SK-N-SH (cell line): ENCODE data around the gene PHKA1. TPM values are rescaled to one million over a fixed set of nuclear protein-coding genes. Genes with fewer than 3 reads are reported as not detected.

Experiments
- CTCF ChIA-PET: fragments of 300-600, 350-600 bp; formaldehyde crosslinking; extraction: SDS; loops from one replicate; lab custom pipeline; 2021; lab: Yijun Ruan, JAX
- POLR2A ChIA-PET: fragments of 350-600 bp; sonication (Branson Sonifier 250); formaldehyde crosslinking; extraction: SDS; loops from one replicate; lab custom pipeline; 2020; ENCODE audit warnings: antibody characterized with exemption, inconsistent platforms; lab: Yijun Ruan, JAX
- DNase-seq: peaks from one replicate; pipeline ENCODE4 v3.0.0; 2012
- H2AFZ ChIP-seq: fragments of 200-600 bp; sonication (generic); 2 replicates; pipeline ENCODE4 v1.8.1; 2016; ENCODE audit warnings: antibody characterized with exemption, mild to moderate bottlenecking, low read depth
- H3F3A ChIP-seq: fragments of 200-600 bp; sonication (generic); replicated peaks from 2 replicates; pipeline ENCODE3; 2016; ENCODE audit warnings: antibody characterized with exemption, mild to moderate bottlenecking; ENCODE audit not compliant: insufficient read depth
- H3K27ac ChIP-seq, 2 experiments: fragments of 200-500 bp in 1 of 2; fragments of 200-600 bp in 1 of 2; sonication (Bioruptor generic) in 1 of 2; sonication (generic), shearing (Covaris generic) in 1 of 2; 2 replicates each; pipeline versions ENCODE4 v1.5.1 to v1.6.1; 2014 to 2016; ENCODE audit warnings: low read depth in 2 of 2, inconsistent platforms in 1 of 2, low read length in 1 of 2, mild to moderate bottlenecking in 1 of 2, mixed read lengths in 1 of 2
- H3K27me3 ChIP-seq: fragments of 200-600 bp; sonication (generic), shearing (Covaris generic); 2 replicates; pipeline ENCODE4 v1.6.1; 2016; ENCODE audit warnings: mixed run types; ENCODE audit not compliant: insufficient read depth
- H3K36me3 ChIP-seq, 2 experiments: fragments of 200-500 bp in 1 of 2; fragments of 200-600 bp in 1 of 2; sonication (Bioruptor generic) in 1 of 2; sonication (generic) in 1 of 2; replicated peaks in 1 of 2; 2 replicates each; pipeline versions ENCODE3 to v1.5.1; 2014 to 2016; ENCODE audit warnings: low read length in 1 of 2, mild to moderate bottlenecking in 1 of 2; ENCODE audit not compliant: insufficient read depth in 2 of 2, control insufficient read depth in 1 of 2
- H3K4me1 ChIP-seq, 2 experiments: fragments of 200-500 bp in 1 of 2; fragments of 200-600 bp in 1 of 2; sonication (Bioruptor generic) in 1 of 2; sonication (generic), shearing (Covaris generic) in 1 of 2; 2 replicates each; pipeline versions ENCODE4 v1.5.1 to v1.6.1; 2014 to 2016; ENCODE audit warnings: low read depth in 1 of 2, low read length in 1 of 2, mixed run types in 1 of 2; ENCODE audit not compliant: insufficient read depth in 2 of 2, control insufficient read depth in 1 of 2
- H3K4me2 ChIP-seq: fragments of 200-600 bp; sonication (generic), shearing (Covaris generic); 2 replicates; pipeline ENCODE4 v1.6.1; 2017; ENCODE audit warnings: mixed run types
- H3K4me3 ChIP-seq, 2 experiments: fragments of 200-500 bp in 1 of 2; fragments of 200-600 bp in 1 of 2; sonication (Bioruptor generic) in 1 of 2; sonication (generic), shearing (Covaris generic) in 1 of 2; 2 replicates each; pipeline versions ENCODE4 v1.5.1 to v1.8.1; 2014 to 2016; ENCODE audit warnings: low read depth in 2 of 2, inconsistent platforms in 1 of 2, low read length in 1 of 2, mild to moderate bottlenecking in 1 of 2, mixed read lengths in 1 of 2, moderate library complexity in 1 of 2
- H3K79me2 ChIP-seq: fragments of 200-600 bp; sonication (generic); 2 replicates; pipeline ENCODE4 v1.8.1; 2017; ENCODE audit warnings: mild to moderate bottlenecking; ENCODE audit not compliant: insufficient read depth
- H3K9ac ChIP-seq: fragments of 200-600 bp; sonication (generic); 2 replicates; pipeline ENCODE4 v1.6.1; 2017; ENCODE audit warnings: mixed run types
- H3K9me2 ChIP-seq: fragments of 200-600 bp; sonication (generic); 2 replicates; pipeline ENCODE4 v1.6.1; 2017; ENCODE audit warnings: mixed run types
- H3K9me3 ChIP-seq: fragments of 200-600 bp; sonication (generic); 2 replicates; pipeline ENCODE4 v1.6.1; 2017; ENCODE audit warnings: mixed run types, mild to moderate bottlenecking, moderate library complexity
- H4K20me1 ChIP-seq: fragments of 200-600 bp; sonication (generic); 2 replicates; pipeline ENCODE4 v1.6.1; 2017; ENCODE audit warnings: mild to moderate bottlenecking, mixed run types; ENCODE audit not compliant: insufficient read depth
- CHD2 ChIP-seq: fragments of 150-350 bp; IDR thresholded peaks from 2 replicates; pipeline ENCODE4 v1.6.1; 2018; ENCODE audit warnings: low read length; ENCODE audit not compliant: partially characterized antibody
- CTCF ChIP-seq: fragments of 200-600 bp; sonication (generic); IDR thresholded peaks from 2 replicates; pipeline ENCODE4 v1.6.1; 2017; ENCODE audit warnings: antibody characterized with exemption, mild to moderate bottlenecking, moderate library complexity
- ELF1 ChIP-seq: IDR thresholded peaks from 2 replicates; pipeline ENCODE4 v1.4.0; 2012
- EP300 ChIP-seq, 2 experiments: IDR thresholded peaks; 2 replicates each; pipeline versions ENCODE4 v1.4.0 to v1.6.1; 2012; ENCODE audit warnings: borderline replicate concordance in 1 of 2, low read depth in 1 of 2, low read length in 1 of 2
- FOSL2 ChIP-seq: IDR thresholded peaks from 2 replicates; pipeline ENCODE4 v1.4.0; 2012; ENCODE audit warnings: low read depth, mild to moderate bottlenecking, moderate library complexity, borderline replicate concordance
- FOXM1 ChIP-seq: IDR thresholded peaks from 2 replicates; pipeline ENCODE4 v1.4.0; 2012; ENCODE audit warnings: low read depth, mild to moderate bottlenecking
- JUND ChIP-seq: IDR thresholded peaks from 2 replicates; pipeline ENCODE4 v1.4.0; 2012
- MAX ChIP-seq: IDR thresholded peaks from 2 replicates; pipeline ENCODE4 v1.4.0; 2012; ENCODE audit warnings: low read depth
- MEF2A ChIP-seq: IDR thresholded peaks from 2 replicates; pipeline ENCODE4 v1.4.0; 2012; ENCODE audit warnings: low read depth, borderline replicate concordance
- MXI1 ChIP-seq: IDR thresholded peaks from 2 replicates; pipeline ENCODE4 v1.6.1; 2012; ENCODE audit warnings: mild to moderate bottlenecking, low read depth, low read length, improper control_type of control experiment
- NFIC ChIP-seq: IDR thresholded peaks from 2 replicates; pipeline ENCODE4 v1.4.0; 2012; ENCODE audit warnings: borderline replicate concordance
- NRF1 ChIP-seq: IDR thresholded peaks from 2 replicates; pipeline ENCODE4 v1.6.1; 2012; ENCODE audit warnings: low read depth, mild to moderate bottlenecking, low read length
- RAD21 ChIP-seq: IDR thresholded peaks from 2 replicates; pipeline ENCODE4 v1.6.1; 2012; ENCODE audit warnings: mild to moderate bottlenecking, low read length
- RFX5 ChIP-seq: IDR thresholded peaks from 2 replicates; pipeline ENCODE4 v1.6.1; 2012; ENCODE audit warnings: mild to moderate bottlenecking, improper control_type of control experiment, low read length
- RXRA ChIP-seq: IDR thresholded peaks from 2 replicates; pipeline ENCODE4 v1.4.0; 2012; ENCODE audit warnings: low read depth, mild to moderate bottlenecking, borderline replicate concordance
- SIN3A ChIP-seq: IDR thresholded peaks from 2 replicates; pipeline ENCODE4 v1.6.1; 2012; ENCODE audit warnings: low read depth, mild to moderate bottlenecking, low read length, moderate library complexity, borderline replicate concordance
- SMC3 ChIP-seq: IDR thresholded peaks from 2 replicates; pipeline ENCODE4 v1.6.1; 2012; ENCODE audit warnings: low read depth, low read length, improper control_type of control experiment
- TAF1 ChIP-seq: IDR thresholded peaks from 2 replicates; pipeline ENCODE4 v1.6.1; 2012; ENCODE audit warnings: low read depth, mild to moderate bottlenecking, low read length, moderate library complexity, borderline replicate concordance
- TCF12 ChIP-seq: IDR thresholded peaks from 2 replicates; pipeline ENCODE4 v1.4.0; 2012
- USF1 ChIP-seq: IDR thresholded peaks from 2 replicates; pipeline ENCODE4 v1.4.0; 2012; ENCODE audit warnings: low read depth, borderline replicate concordance
- USF2 ChIP-seq: fragments of 150-350 bp; IDR thresholded peaks from 2 replicates; pipeline ENCODE4 v1.6.1; 2017; ENCODE audit warnings: antibody characterized with exemption, low read length, low read depth, borderline replicate concordance
- YY1 ChIP-seq: IDR thresholded peaks from 2 replicates; pipeline ENCODE4 v1.4.0; 2012; ENCODE audit warnings: low read depth, mild to moderate bottlenecking
- ZBTB33 ChIP-seq: IDR thresholded peaks from 2 replicates; pipeline ENCODE4 v1.4.0; 2012; ENCODE audit warnings: low read depth, borderline replicate concordance
- WGBS: methylation state at CpG from one replicate; pipeline ENCODE4 v1.1.6; 2017; ENCODE audit warnings: low lambda C conversion rate; 5-methylcytosine and 5-hydroxymethylcytosine counted together
- polyA plus RNA-seq, 3 experiments: library from polyadenylated mRNA; depleted of rRNA; stranded (reverse); fragments of >200 nt; gene quantifications; 2 replicates each; pipeline ENCODE4 v1.2.3, GENCODE V29; 2012

Gene PHKA1
- polyA plus RNA-seq, 1 of the 3 experiments (the other 2 are of a cell fraction): 4.8 TPM

- Histone ChIP-seq H3K79me2 (no peaks in the 10 kb centered on the region), H3F3A (peaks cover 22% of the 10 kb centered on the region), H3K9me2 (no peaks in the 10 kb centered on the region), H3K36me3 (peaks cover 0 to 6% of the 10 kb centered on the region in 2 experiments), H4K20me1 (peaks cover 11% of the 10 kb centered on the region; the same call in 1 of the 2 replicates), H3K4me1 (peaks cover 0 to 13% of the 10 kb centered on the region in 2 experiments; a peak in 1 of 4 replicates), H2AFZ (no peak overlapping the region), H3K9ac (no peak overlapping the region), H3K4me3 (peak overlapping the region in 1 of 2 experiments; percentile 14; a peak in 1 of 4 replicates), H3K27me3 (no peaks in the 10 kb centered on the region), H3K4me2 (peak overlapping the region; percentile 65), H3K9me3 (no peaks in the 10 kb centered on the region), H3K27ac (peak overlapping the region in 1 of 2 experiments; percentile 84; a peak in 2 of 4 replicates)
- no peak for DNase-seq
- ChIA-PET CTCF (no interaction called here), POLR2A (no interaction called here)
- WGBS: 6% methylated on average over 1 of the region's 1 CpG
- TF ChIP-seq ELF1 (no peak), CHD2 (no peak), RFX5 (no peak), TAF1 (no peak), MXI1 (no peak), SMC3 (no peak), CTCF (no peak), FOXM1 (no peak), JUND (no peak), MEF2A (no peak), MAX (no peak), EP300 (IDR thresholded peaks at IDR 0.05; ENCODE audit: borderline replicate concordance in 1 of 2, low read depth in 1 of 2, low read length in 1 of 2) (no peak), RAD21 (no peak), YY1 (no peak), USF1 (no peak)
- TF ChIP-seq, all 33 proteins: peak for 0
Measured at GRCh38 chrX:72621163-72621562, 92.9 kb downstream of the PHKA1 start.

- H3K27me3 ChIP-seq: no peaks in the 10 kb centered on the region
- peaks cover 22% of the 10 kb centered on the region for H3F3A ChIP-seq
- H3K9me3 ChIP-seq: no peaks in the 10 kb centered on the region
- no peaks in the 10 kb centered on the region for H3K9me2 ChIP-seq
- no peak overlapping the region for H3K9ac ChIP-seq
- peaks cover 0 to 6% of the 10 kb centered on the region in 2 experiments for H3K36me3 ChIP-seq
- under 1% methylated on average over 9 of the region's 9 CpGs for WGBS
- H2AFZ ChIP-seq: peak overlapping the region; percentile 27; the same call in 1 of the 2 replicates
- peaks cover 0 to 13% of the 10 kb centered on the region in 2 experiments; a peak in 1 of 4 replicates for H3K4me1 ChIP-seq
- POLR2A ChIA-PET: no interaction called here
- peak overlapping the region; percentile 65 for H3K4me2 ChIP-seq
- peak overlapping the region in 1 of 2 experiments; percentile 14; a peak in 1 of 4 replicates for H3K4me3 ChIP-seq
- H3K27ac ChIP-seq: peak overlapping the region in 1 of 2 experiments; percentile 84; a peak in 2 of 4 replicates
- peaks cover 11% of the 10 kb centered on the region; the same call in 1 of the 2 replicates for H4K20me1 ChIP-seq
- CTCF ChIA-PET: no interaction called here
- H3K79me2 ChIP-seq: no peaks in the 10 kb centered on the region
- no peak for DNase-seq
- TF ChIP-seq FOSL2 (peak; percentile 98), YY1 (no peak), ZBTB33 (no peak), TCF12 (peak; percentile 63; the same call in 1 of the 2 replicates), NRF1 (no peak), CHD2 (no peak), RXRA (peak; percentile 37; the same call in 1 of the 2 replicates), USF2 (no peak), NFIC (peak; percentile 39), EP300 (IDR thresholded peaks at IDR 0.05; ENCODE audit: borderline replicate concordance in 1 of 2, low read depth in 1 of 2, low read length in 1 of 2) (peak in 1 of 2 experiments; percentile 48; a peak in 1 of 4 replicates), SIN3A (no peak), MXI1 (no peak), JUND (peak; percentile 93)
Measured at GRCh38 chrX:72620550-72621145, 93.5 kb downstream of the PHKA1 start.
